MM.1S (cell line): ENCODE measurements around the gene SH2D7.

Experiments
- CTCF ChIP-seq: fragments of 300-600 bp; sonication (generic); IDR thresholded peaks from 2 replicates; pipeline ENCODE4 v1.5.1; 2016; ENCODE audit warnings: antibody characterized with exemption, low read length, mixed read lengths
- EZH2 ChIP-seq: fragments of 300-600 bp; sonication (generic); optimal IDR thresholded peaks from 2 replicates; pipeline ENCODE3; 2017; ENCODE audit warnings: low read depth, mild to moderate bottlenecking, antibody characterized with exemption, low read length, mixed read lengths

- TF ChIP-seq CTCF (no peak), EZH2 (no peak)
Measured at GRCh38 chr15:78090422-78091063, 1.8 kb upstream of the SH2D7 start.
